HEK293 (cell line): Measurements from ENCODE around the gene KTN1.

Experiments used
- BCL11A ChIP-seq: fragments of 450-650 bp; formaldehyde crosslinking; IDR thresholded peaks from 2 replicates; pipeline ENCODE4 v1.5.1; 2016; ENCODE audit warnings: low read depth, missing biosample characterization, missing genetic modification characterization
- MEIS1 ChIP-seq: sonication (generic); formaldehyde crosslinking; IDR thresholded peaks from 2 replicates; pipeline ENCODE4 v1.8.1; 2022; ENCODE audit warnings: missing genetic modification reagents, mild to moderate bottlenecking, borderline replicate concordance
- ZBTB1 ChIP-seq: fragments of 450-650 bp; formaldehyde crosslinking; IDR thresholded peaks from 2 replicates; pipeline ENCODE4 v1.5.1; 2016; ENCODE audit warnings: missing biosample characterization, missing genetic modification characterization
- ZBTB8A ChIP-seq: fragments of 450-650 bp; formaldehyde crosslinking; IDR thresholded peaks from 2 replicates; pipeline ENCODE4 v1.5.1; 2016; ENCODE audit warnings: missing biosample characterization, missing genetic modification characterization
- ZNF121 ChIP-seq: fragments of 450-650 bp; formaldehyde crosslinking; IDR thresholded peaks from 2 replicates; pipeline ENCODE4 v1.5.1; 2016; ENCODE audit warnings: missing biosample characterization, missing genetic modification characterization
- ZNF133 ChIP-seq: fragments of 450-650 bp; formaldehyde crosslinking; IDR thresholded peaks from 2 replicates; pipeline ENCODE4 v1.5.1; 2016; ENCODE audit warnings: missing biosample characterization, missing genetic modification characterization
- ZNF221 ChIP-seq: fragments of 450-650 bp; formaldehyde crosslinking; IDR thresholded peaks from 2 replicates; pipeline ENCODE4 v1.5.1; 2017; ENCODE audit warnings: missing biosample characterization, missing genetic modification characterization, borderline replicate concordance
- ZNF274 ChIP-seq, 2 experiments: fragments of 200-500 bp in 1 of 2; fragments of 450-650 bp in 1 of 2; sonication (Bioruptor generic) in 1 of 2; formaldehyde crosslinking in 1 of 2; IDR thresholded peaks; 2 replicates each; pipeline versions ENCODE4 v1.5.1 to v1.6.1; 2014 to 2016; ENCODE audit warnings: borderline replicate concordance in 1 of 2, inconsistent platforms in 1 of 2, low read length in 1 of 2, missing biosample characterization in 1 of 2, missing genetic modification characterization in 1 of 2
- ZNF621 ChIP-seq: fragments of 450-650 bp; formaldehyde crosslinking; IDR thresholded peaks from 2 replicates; pipeline ENCODE4 v1.5.1; 2017; ENCODE audit warnings: missing biosample characterization, missing genetic modification characterization
- TF ChIP-seq, protein P1 (sequence below): fragments of 450-650 bp; formaldehyde crosslinking; IDR thresholded peaks from 2 replicates; pipeline ENCODE4 v1.5.1; 2016; ENCODE audit warnings: missing biosample characterization, missing genetic modification characterization
- TF ChIP-seq, protein P2 (sequence below): fragments of 450-650 bp; formaldehyde crosslinking; IDR thresholded peaks from 2 replicates; pipeline ENCODE4 v1.5.1; 2016; ENCODE audit warnings: missing biosample characterization, missing genetic modification characterization
- TF ChIP-seq, protein P3 (sequence below): fragments of 450-650 bp; formaldehyde crosslinking; IDR thresholded peaks from 2 replicates; pipeline ENCODE4 v1.5.1; 2016; ENCODE audit warnings: missing biosample characterization, missing genetic modification characterization, borderline replicate concordance

DNA sequence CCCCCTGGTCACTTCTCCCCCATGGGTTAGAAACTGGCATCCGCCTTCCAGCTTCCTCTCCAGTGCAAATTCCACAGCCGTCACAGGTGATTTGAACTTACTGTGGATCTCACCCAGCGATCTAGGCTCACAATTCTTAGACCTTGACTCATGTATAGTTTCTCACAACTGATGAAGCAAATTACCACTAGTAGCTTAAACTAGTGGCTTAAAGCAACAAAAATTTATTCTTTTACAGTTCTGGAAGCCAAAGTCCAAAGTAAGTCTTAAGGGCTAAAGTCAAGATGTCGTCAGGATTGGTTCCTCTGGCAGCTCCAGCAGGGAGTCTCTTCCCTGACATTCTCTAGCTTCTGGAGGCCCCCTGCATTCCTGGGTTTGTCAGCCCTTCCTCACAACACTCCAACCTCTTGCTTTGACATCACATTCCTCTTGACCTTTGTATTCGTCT, 117.4 kb downstream of the KTN1 start:
- TF ChIP-seq, protein P1, sequence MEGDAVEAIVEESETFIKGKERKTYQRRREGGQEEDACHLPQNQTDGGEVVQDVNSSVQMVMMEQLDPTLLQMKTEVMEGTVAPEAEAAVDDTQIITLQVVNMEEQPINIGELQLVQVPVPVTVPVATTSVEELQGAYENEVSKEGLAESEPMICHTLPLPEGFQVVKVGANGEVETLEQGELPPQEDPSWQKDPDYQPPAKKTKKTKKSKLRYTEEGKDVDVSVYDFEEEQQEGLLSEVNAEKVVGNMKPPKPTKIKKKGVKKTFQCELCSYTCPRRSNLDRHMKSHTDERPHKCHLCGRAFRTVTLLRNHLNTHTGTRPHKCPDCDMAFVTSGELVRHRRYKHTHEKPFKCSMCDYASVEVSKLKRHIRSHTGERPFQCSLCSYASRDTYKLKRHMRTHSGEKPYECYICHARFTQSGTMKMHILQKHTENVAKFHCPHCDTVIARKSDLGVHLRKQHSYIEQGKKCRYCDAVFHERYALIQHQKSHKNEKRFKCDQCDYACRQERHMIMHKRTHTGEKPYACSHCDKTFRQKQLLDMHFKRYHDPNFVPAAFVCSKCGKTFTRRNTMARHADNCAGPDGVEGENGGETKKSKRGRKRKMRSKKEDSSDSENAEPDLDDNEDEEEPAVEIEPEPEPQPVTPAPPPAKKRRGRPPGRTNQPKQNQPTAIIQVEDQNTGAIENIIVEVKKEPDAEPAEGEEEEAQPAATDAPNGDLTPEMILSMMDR, result no peak
- TF ChIP-seq ZNF274 (IDR thresholded peaks at IDR 0.05; ENCODE audit: low read length) (no peak), ZNF274 (tag by site-specific recombination; IDR thresholded peaks at IDR 0.05; ENCODE audit: borderline replicate concordance) (no peak), ZNF133 (tag by site-specific recombination) (no peak), ZBTB1 (tag by site-specific recombination) (no peak), BCL11A (tag by site-specific recombination) (no peak), MEIS1 (CRISPR knock-in tag) (no peak), ZNF121 (no peak), ZBTB8A (no peak), ZNF221 (tag by site-specific recombination) (no peak), ZNF621 (no peak)
- TF ChIP-seq, protein P2, sequence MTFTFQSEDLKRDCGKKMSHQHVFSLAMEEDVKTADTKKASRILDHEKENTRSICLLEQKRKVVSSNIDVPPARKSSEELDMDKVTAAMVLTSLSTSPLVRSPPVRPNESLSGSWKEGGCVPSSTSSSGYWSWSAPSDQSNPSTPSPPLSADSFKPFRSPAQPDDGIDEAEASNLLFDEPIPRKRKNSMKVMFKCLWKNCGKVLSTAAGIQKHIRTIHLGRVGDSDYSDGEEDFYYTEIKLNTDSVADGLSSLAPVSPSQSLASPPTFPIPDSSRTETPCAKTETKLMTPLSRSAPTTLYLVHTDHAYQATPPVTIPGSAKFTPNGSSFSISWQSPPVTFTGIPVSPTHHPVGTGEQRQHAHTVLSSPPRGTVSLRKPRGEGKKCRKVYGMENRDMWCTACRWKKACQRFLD (tag by site-specific recombination), result no peak
- TF ChIP-seq, protein P3, sequence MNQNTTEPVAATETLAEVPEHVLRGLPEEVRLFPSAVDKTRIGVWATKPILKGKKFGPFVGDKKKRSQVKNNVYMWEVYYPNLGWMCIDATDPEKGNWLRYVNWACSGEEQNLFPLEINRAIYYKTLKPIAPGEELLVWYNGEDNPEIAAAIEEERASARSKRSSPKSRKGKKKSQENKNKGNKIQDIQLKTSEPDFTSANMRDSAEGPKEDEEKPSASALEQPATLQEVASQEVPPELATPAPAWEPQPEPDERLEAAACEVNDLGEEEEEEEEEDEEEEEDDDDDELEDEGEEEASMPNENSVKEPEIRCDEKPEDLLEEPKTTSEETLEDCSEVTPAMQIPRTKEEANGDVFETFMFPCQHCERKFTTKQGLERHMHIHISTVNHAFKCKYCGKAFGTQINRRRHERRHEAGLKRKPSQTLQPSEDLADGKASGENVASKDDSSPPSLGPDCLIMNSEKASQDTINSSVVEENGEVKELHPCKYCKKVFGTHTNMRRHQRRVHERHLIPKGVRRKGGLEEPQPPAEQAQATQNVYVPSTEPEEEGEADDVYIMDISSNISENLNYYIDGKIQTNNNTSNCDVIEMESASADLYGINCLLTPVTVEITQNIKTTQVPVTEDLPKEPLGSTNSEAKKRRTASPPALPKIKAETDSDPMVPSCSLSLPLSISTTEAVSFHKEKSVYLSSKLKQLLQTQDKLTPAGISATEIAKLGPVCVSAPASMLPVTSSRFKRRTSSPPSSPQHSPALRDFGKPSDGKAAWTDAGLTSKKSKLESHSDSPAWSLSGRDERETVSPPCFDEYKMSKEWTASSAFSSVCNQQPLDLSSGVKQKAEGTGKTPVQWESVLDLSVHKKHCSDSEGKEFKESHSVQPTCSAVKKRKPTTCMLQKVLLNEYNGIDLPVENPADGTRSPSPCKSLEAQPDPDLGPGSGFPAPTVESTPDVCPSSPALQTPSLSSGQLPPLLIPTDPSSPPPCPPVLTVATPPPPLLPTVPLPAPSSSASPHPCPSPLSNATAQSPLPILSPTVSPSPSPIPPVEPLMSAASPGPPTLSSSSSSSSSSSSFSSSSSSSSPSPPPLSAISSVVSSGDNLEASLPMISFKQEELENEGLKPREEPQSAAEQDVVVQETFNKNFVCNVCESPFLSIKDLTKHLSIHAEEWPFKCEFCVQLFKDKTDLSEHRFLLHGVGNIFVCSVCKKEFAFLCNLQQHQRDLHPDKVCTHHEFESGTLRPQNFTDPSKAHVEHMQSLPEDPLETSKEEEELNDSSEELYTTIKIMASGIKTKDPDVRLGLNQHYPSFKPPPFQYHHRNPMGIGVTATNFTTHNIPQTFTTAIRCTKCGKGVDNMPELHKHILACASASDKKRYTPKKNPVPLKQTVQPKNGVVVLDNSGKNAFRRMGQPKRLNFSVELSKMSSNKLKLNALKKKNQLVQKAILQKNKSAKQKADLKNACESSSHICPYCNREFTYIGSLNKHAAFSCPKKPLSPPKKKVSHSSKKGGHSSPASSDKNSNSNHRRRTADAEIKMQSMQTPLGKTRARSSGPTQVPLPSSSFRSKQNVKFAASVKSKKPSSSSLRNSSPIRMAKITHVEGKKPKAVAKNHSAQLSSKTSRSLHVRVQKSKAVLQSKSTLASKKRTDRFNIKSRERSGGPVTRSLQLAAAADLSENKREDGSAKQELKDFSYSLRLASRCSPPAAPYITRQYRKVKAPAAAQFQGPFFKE (tag by site-specific recombination), result no peak
